H9 (cell line): ENCODE data around the gene APOBEC3B. TPM values are rescaled to one million over a fixed set of nuclear protein-coding genes. Genes with fewer than 3 reads are reported as not detected.
A peak's percentile ranks its signal among the peaks of the same experiment; 100 is the strongest.
"Not testable (repeated sequence)": the region's sequence is repeated elsewhere in the genome, so short reads cannot be mapped to it uniquely, and the experiment has no call there.

Experiments
- DNase-seq: peaks from one replicate; pipeline ENCODE4 v3.0.0-alpha.2; 2017
- H2AFZ ChIP-seq: one replicate; pipeline ENCODE4 v1.6.1; 2013; ENCODE audit warnings: mild to moderate bottlenecking, low read length, control low read depth, moderate library complexity
- H2AK5ac ChIP-seq: 2 replicates; pipeline ENCODE4 v1.6.1; 2013; ENCODE audit warnings: low read length, control low read depth, mixed read lengths; ENCODE audit not compliant: insufficient read length
- H2BK120ac ChIP-seq: one replicate; pipeline ENCODE4 v1.6.1; 2013; ENCODE audit warnings: low read depth, mild to moderate bottlenecking, low read length, control low read depth, inconsistent platforms; ENCODE audit not compliant: poor library complexity, severe bottlenecking
- H2BK12ac ChIP-seq: 2 replicates; pipeline ENCODE4 v1.6.1; 2013; ENCODE audit warnings: low read length, control low read depth, mixed read lengths, low read depth; ENCODE audit not compliant: insufficient read length
- H2BK15ac ChIP-seq: 2 replicates; pipeline ENCODE4 v1.6.1; 2013; ENCODE audit warnings: low read depth, low read length, control low read depth
- H2BK20ac ChIP-seq: one replicate; pipeline ENCODE4 v1.6.1; 2013; ENCODE audit warnings: low read depth, mild to moderate bottlenecking, low read length, control low read depth, inconsistent platforms; ENCODE audit not compliant: poor library complexity, severe bottlenecking
- H2BK5ac ChIP-seq: 2 replicates; pipeline ENCODE4 v1.6.1; 2013; ENCODE audit warnings: low read length, control low read depth, mixed read lengths; ENCODE audit not compliant: insufficient read length
- H3K14ac ChIP-seq: 2 replicates; pipeline ENCODE4 v1.6.1; 2013; ENCODE audit warnings: low read length, control low read depth; ENCODE audit not compliant: insufficient read depth
- H3K18ac ChIP-seq: 2 replicates; pipeline ENCODE4 v1.6.1; 2013; ENCODE audit warnings: low read depth, mild to moderate bottlenecking, mixed read lengths, low read length, control low read depth; ENCODE audit not compliant: insufficient read length
- H3K23ac ChIP-seq: 2 replicates; pipeline ENCODE4 v1.6.1; 2013; ENCODE audit warnings: low read length, control low read depth, mixed read lengths, low read depth; ENCODE audit not compliant: insufficient read length
- H3K23me2 ChIP-seq: 2 replicates; pipeline ENCODE4 v1.6.1; 2013; ENCODE audit warnings: low read depth, mild to moderate bottlenecking, mixed read lengths, low read length, control low read depth; ENCODE audit not compliant: insufficient read length, poor library complexity, severe bottlenecking
- H3K27ac ChIP-seq: 2 replicates; pipeline ENCODE4 v1.5.1; 2013; ENCODE audit warnings: low read length, control low read depth, mixed read lengths, low read depth; ENCODE audit not compliant: insufficient read length
- H3K27me3 ChIP-seq: 2 replicates; pipeline ENCODE4 v1.6.1; 2013; ENCODE audit warnings: low read length, control low read depth, inconsistent platforms; ENCODE audit not compliant: insufficient read depth
- H3K4ac ChIP-seq: 2 replicates; pipeline ENCODE4 v1.6.1; 2013; ENCODE audit warnings: low read depth, mild to moderate bottlenecking, control low read depth, inconsistent platforms, low read length, moderate library complexity
- H3K4me1 ChIP-seq: 2 replicates; pipeline ENCODE4 v1.6.1; 2013; ENCODE audit warnings: low read length, control low read depth, inconsistent platforms; ENCODE audit not compliant: insufficient read depth
- H3K4me2 ChIP-seq: 2 replicates; pipeline ENCODE4 v1.6.1; 2013; ENCODE audit warnings: low read length, control low read depth, mixed read lengths; ENCODE audit not compliant: insufficient read length, insufficient read depth
- H3K56ac ChIP-seq: 2 replicates; pipeline ENCODE4 v1.6.1; 2013; ENCODE audit warnings: low read depth, mild to moderate bottlenecking, mixed read lengths, low read length, control low read depth; ENCODE audit not compliant: insufficient read length
- H3K79me1 ChIP-seq: 2 replicates; pipeline ENCODE4 v1.6.1; 2013; ENCODE audit warnings: low read depth, mild to moderate bottlenecking, moderate library complexity, low read length, control low read depth, inconsistent platforms; ENCODE audit not compliant: insufficient read depth, poor library complexity, severe bottlenecking
- H3K79me2 ChIP-seq: 2 replicates; pipeline ENCODE4 v1.6.1; 2013; ENCODE audit warnings: low read length, control low read depth, inconsistent platforms; ENCODE audit not compliant: insufficient read depth
- H3K9ac ChIP-seq: 2 replicates; pipeline ENCODE4 v1.6.1; 2013; ENCODE audit warnings: low read length, control low read depth, mixed read lengths; ENCODE audit not compliant: insufficient read length; ENCODE audit errors: extremely low read depth
- H3K9me3 ChIP-seq: one replicate; pipeline ENCODE4 v1.6.1; 2013; ENCODE audit warnings: low read depth, low read length, inconsistent platforms; ENCODE audit not compliant: control insufficient read depth
- H3T11ph ChIP-seq: one replicate; pipeline ENCODE4 v1.6.1; 2013; ENCODE audit warnings: mild to moderate bottlenecking, low read length, control low read depth, inconsistent platforms
- H4K20me1 ChIP-seq: one replicate; pipeline ENCODE4 v1.6.1; 2013; ENCODE audit not compliant: control insufficient read depth, insufficient read length, insufficient read depth
- H4K5ac ChIP-seq: 2 replicates; pipeline ENCODE4 v1.6.1; 2013; ENCODE audit warnings: low read depth, mild to moderate bottlenecking, mixed read lengths, low read length, control low read depth; ENCODE audit not compliant: insufficient read length
- H4K8ac ChIP-seq: replicated peaks from 2 replicates; pipeline ENCODE4 v1.6.1; 2013; ENCODE audit warnings: low read length, control low read depth, mixed read lengths, low read depth; ENCODE audit not compliant: insufficient read length
- H4K91ac ChIP-seq: 2 replicates; pipeline ENCODE4 v1.6.1; 2013; ENCODE audit warnings: low read depth, mild to moderate bottlenecking, moderate library complexity, mixed read lengths, low read length, control low read depth; ENCODE audit not compliant: insufficient read length
- H3K27ac Mint-ChIP-seq, 3 experiments: 2 replicates in 2 of 3; 3 replicates in 1 of 3; pipeline ENCODE4 v1.8.0; 2020 to 2021; ENCODE audit warnings: mixed read lengths in 3 of 3, mild to moderate bottlenecking in 1 of 3, moderate library complexity in 1 of 3
- H3K27me3 Mint-ChIP-seq: 2 replicates; pipeline ENCODE4 v1.8.0; 2021; ENCODE audit warnings: low read depth, mild to moderate bottlenecking, moderate library complexity, mixed read lengths
- H3K36me3 Mint-ChIP-seq, 3 experiments: 2 replicates in 2 of 3; 3 replicates in 1 of 3; pipeline ENCODE4 v1.8.0; 2020 to 2021; ENCODE audit warnings: low read depth in 3 of 3, mixed read lengths in 3 of 3; ENCODE audit not compliant: insufficient read depth in 1 of 3
- H3K4me1 Mint-ChIP-seq, 2 experiments: 2 replicates each; pipeline ENCODE4 v1.8.0; 2020; ENCODE audit warnings: mixed read lengths in 2 of 2
- H3K4me3 Mint-ChIP-seq, 2 experiments: 2 replicates in 1 of 2; 3 replicates in 1 of 2; pipeline ENCODE4 v1.8.0; 2020 to 2021; ENCODE audit warnings: mild to moderate bottlenecking in 2 of 2, mixed read lengths in 2 of 2, moderate library complexity in 1 of 2
- H3K9me3 Mint-ChIP-seq, 2 experiments: 2 replicates in 1 of 2; 3 replicates in 1 of 2; pipeline ENCODE4 v1.8.0; 2020; ENCODE audit warnings: mild to moderate bottlenecking in 2 of 2, mixed read lengths in 2 of 2, moderate library complexity in 1 of 2
- WGBS: extraction: QIAGEN DNeasy Blood & Tissue Kit; methylation state at CpG from one replicate; pipeline ENCODE4 v1.1.7; 2013; ENCODE audit warnings: missing lambda C conversion rate, low lambda C conversion rate, mixed read lengths; ENCODE audit not compliant: insufficient read length; ENCODE audit errors: extremely low coverage; 5-methylcytosine and 5-hydroxymethylcytosine counted together
- total RNA-seq: library from RNA; stranded (reverse); gene quantifications from 2 replicates; pipeline ENCODE4 v1.2.1, GENCODE V29; 2021
- TF ChIP-seq, protein P1 (sequence below): fragments of 200-600 bp; sonication (generic); conservative IDR thresholded peaks from 3 replicates; pipeline ENCODE4 v1.8.0; 2021; ENCODE audit warnings: antibody characterized with exemption, mild to moderate bottlenecking

APOBEC3B gene
- total RNA-seq, 1 experiment from 2014 or later: 29.0 TPM

DNA sequence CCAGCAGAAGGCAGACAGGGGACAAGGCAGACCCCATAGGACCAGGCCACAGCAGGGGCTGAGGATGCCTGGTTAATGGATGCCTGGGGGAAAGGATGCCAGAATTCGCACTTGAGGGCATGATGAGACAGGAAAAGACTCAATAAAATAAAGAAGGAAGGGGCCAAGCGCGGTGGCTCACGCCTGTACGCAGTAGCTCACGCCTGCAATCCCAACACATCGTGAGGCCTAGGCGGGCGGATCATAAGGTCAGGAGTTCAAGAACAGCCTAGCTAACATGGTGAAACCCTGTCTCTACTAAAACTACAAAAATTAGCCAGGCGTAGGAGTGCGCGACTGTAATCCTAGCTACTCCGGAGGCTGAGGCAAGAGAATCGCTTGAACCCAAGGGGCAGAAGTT, 48.6 kb downstream of the APOBEC3B start:
- Histone ChIP-seq H3T11ph (no peak overlapping the region), H4K5ac (no peak overlapping the region), H4K91ac (no peak overlapping the region), H3K79me2 (no peaks in the 10 kb centered on the region), H2BK5ac (no peak overlapping the region), H3K23me2 (no peaks in the 10 kb centered on the region), H3K56ac (no peak overlapping the region), H3K23ac (no peak overlapping the region), H3K27ac (no peak overlapping the region), H2BK15ac (no peak overlapping the region), H2AK5ac (no peak overlapping the region), H4K20me1 (no peaks in the 10 kb centered on the region), H2BK120ac (no peak overlapping the region), H3K4me2 (no peak overlapping the region), H3K4me1 (no peaks in the 10 kb centered on the region; the same call in 1 of the 2 replicates), H3K9ac (no peak overlapping the region), H2BK20ac (no peak overlapping the region), H2BK12ac (peak overlapping the region; percentile 73), H3K9me3 (no peaks in the 10 kb centered on the region), H3K79me1 (no peaks in the 10 kb centered on the region), H3K4ac (no peak overlapping the region), H3K27me3 (no peaks in the 10 kb centered on the region), H3K18ac (no peak overlapping the region), H4K8ac (no peak overlapping the region), H2AFZ (no peak overlapping the region), H3K14ac (no peak overlapping the region; the same call in 1 of the 2 replicates)
- H3K27me3 Mint-ChIP-seq: no peaks in the 10 kb centered on the region
- peak; percentile 25 for DNase-seq
- no CpG with 5 or more reads among the region's 14 CpGs for WGBS
- H3K9me3 Mint-ChIP-seq: no peaks in the 10 kb centered on the region; a peak in 1 of 5 replicates
- no peak overlapping the region for H3K4me3 Mint-ChIP-seq
- peaks cover 36 to 45% of the 10 kb centered on the region in 2 experiments for H3K4me1 Mint-ChIP-seq
- H3K36me3 Mint-ChIP-seq: peaks cover 0 to 11% (median 11%) of the 10 kb centered on the region in 3 experiments
- H3K27ac Mint-ChIP-seq: peak overlapping the region in 2 of 3 experiments; percentile 78 to 86; a peak in 4 of 7 replicates
- TF ChIP-seq, protein P1, sequence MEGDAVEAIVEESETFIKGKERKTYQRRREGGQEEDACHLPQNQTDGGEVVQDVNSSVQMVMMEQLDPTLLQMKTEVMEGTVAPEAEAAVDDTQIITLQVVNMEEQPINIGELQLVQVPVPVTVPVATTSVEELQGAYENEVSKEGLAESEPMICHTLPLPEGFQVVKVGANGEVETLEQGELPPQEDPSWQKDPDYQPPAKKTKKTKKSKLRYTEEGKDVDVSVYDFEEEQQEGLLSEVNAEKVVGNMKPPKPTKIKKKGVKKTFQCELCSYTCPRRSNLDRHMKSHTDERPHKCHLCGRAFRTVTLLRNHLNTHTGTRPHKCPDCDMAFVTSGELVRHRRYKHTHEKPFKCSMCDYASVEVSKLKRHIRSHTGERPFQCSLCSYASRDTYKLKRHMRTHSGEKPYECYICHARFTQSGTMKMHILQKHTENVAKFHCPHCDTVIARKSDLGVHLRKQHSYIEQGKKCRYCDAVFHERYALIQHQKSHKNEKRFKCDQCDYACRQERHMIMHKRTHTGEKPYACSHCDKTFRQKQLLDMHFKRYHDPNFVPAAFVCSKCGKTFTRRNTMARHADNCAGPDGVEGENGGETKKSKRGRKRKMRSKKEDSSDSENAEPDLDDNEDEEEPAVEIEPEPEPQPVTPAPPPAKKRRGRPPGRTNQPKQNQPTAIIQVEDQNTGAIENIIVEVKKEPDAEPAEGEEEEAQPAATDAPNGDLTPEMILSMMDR: no peak

DNA sequence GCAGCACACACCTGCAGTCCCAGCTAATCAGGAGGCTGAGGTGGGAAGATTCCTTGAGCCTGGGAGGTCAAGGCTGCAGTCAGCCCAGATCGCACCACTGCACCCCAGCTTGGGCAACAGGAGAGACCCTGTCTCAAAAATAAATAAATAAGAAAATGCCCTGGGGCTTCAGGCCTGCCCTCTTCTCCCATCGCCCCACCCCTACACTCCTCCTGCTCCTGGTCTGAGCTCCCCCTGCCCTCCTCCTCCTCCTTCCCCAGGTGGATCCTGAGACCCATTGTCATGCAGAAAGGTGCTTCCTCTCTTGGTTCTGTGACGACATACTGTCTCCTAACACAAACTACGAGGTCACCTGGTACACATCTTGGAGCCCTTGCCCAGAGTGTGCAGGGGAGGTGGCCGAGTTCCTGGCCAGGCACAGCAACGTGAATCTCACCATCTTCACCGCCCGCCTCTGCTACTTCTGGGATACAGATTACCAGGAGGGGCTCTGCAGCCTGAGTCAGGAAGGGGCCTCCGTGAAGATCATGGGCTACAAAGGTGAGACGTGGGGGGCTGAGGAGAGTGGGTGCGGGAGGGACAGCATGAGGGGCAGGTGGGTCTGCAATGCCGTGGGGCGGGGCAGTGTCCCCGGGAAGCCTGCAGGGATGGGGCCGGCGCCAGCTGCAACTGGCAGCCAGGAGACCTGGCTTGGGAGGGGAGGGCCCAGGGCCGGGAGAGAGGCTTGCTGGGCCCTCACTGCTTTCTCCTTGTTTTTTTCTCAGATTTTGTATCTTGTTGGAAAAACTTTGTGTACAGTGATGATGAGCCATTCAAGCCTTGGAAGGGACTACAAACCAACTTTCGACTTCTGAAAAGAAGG, 49.5 kb downstream of the APOBEC3B start:
- Mint-ChIP-seq H3K27ac (peak overlapping the region; percentile 96 to 98 (median 97)), H3K4me3 (peak overlapping the region; percentile 63 to 82), H3K4me1 (peaks cover 38 to 44% of the 10 kb centered on the region in 2 experiments)
- not testable (repeated sequence) for H3K27me3 Mint-ChIP-seq, H3K4me1 ChIP-seq, H2BK20ac ChIP-seq, H2BK12ac ChIP-seq, H2AFZ ChIP-seq, H3T11ph ChIP-seq, H3K4ac ChIP-seq, H3K79me2 ChIP-seq, H3K27ac ChIP-seq, H3K9ac ChIP-seq, H3K14ac ChIP-seq, H2BK5ac ChIP-seq, H2AK5ac ChIP-seq, H3K23me2 ChIP-seq, H3K56ac ChIP-seq, H3K79me1 ChIP-seq, H3K23ac ChIP-seq, H3K36me3 Mint-ChIP-seq, H2BK120ac ChIP-seq, H3K9me3 Mint-ChIP-seq, H4K20me1 ChIP-seq, H3K9me3 ChIP-seq, H3K27me3 ChIP-seq, H2BK15ac ChIP-seq, H4K91ac ChIP-seq, H4K8ac ChIP-seq, H4K5ac ChIP-seq
- Histone ChIP-seq H3K18ac (peak overlapping the region; percentile 89), H3K4me2 (peak overlapping the region; percentile 42)
- peak; percentile 81 for DNase-seq
- no CpG with 5 or more reads among the region's 18 CpGs for WGBS
